ENCODE measurements around the gene ARFGAP1.
"Not testable (repeated sequence)": the region's sequence is repeated elsewhere in the genome, so short reads cannot be mapped to it uniquely, and the experiment has no call there.

ARFGAP1 gene

GRCh38 chr20:63323357-63323981 is 50.9 kb downstream of the ARFGAP1 start:
- DNase-seq = no peak

GRCh38 chr20:63325021-63325471 is 52.4 kb downstream of the ARFGAP1 start:
- DNase-seq = no peak

DNA sequence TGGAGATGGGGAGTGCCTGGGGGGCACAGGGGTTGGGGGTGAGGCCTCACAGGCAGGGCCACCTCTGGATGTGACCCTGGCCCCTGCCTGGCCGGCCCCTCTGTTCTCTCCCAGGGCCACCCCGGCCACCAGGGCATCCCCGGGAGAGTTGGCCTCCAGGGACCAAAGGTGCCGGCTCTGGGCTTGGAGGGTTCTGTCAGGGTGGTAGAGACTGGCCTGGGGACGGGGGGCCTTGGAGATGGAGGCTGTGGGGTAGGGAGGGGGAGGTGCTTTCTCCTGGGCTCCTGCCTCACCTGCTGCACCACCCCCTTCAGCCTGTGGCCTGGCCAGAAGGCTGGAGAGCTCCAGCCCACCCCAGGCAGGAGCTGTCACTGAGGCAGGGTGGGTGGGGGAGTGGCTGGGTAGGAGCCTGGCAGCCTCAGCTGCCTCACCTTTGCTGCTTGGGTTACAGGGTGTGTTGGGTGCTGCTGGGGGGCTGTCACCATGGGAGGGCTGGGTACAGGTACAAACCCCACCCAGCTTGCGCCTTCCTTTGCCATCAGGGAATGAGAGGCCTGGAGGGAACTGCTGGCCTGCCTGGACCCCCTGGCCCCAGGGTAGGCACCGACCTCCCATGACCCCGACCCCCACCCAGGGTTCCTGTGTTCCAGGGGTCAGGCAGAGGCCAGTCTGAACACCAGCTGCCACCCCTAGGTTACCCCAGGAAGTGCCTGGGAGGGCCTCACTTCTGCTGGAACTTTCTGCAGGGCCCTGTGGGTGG is 53.1 kb downstream of the ARFGAP1 start:
- no peak for DNase-seq

DNA sequence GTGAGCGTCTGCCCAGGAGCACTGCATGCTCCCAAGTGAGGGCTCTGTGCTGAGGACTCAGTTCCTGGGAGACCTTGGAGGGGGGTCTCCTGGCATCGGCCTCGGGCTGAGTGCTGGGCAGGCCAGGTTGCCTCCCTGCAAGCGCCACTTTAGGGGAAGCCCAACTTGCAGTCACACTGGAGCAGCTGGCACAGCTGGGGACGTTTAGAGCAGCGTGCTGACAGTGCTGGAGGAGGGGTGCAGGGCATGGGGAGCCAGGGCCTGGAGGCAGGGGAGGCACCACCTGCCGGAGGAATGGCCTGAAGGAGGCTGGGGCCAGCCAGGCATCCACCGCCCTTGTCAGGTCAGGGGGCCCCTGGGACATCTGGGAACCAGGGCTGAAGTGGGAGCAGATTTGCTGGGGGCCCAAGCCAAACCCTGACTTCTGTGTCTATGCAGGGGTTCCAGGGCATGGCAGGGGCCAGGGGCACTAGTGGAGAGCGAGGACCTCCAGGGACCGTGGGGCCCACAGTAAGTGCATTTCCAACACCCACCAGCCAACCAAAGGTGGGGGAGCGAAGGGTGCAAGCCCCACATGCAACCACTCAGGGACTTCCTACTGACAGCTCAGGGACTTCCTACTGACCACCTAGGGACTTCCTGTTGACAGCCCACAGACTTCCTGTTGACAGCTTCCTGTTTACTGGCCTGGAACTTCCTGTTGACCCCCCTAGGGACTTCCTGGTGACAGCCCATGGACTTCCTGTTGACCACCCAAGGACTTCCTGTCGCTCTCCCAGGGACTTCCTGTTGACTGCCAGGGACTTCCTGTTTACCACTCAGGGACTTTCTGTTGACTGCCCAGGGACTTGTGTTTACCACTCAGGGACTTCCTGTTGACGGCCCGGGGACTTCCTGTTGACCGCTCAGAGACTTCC is 54.0 kb downstream of the ARFGAP1 start:
- no peak for DNase-seq

- DNase-seq = no peak
These were observed 54.7 kb downstream of the ARFGAP1 start for GRCh38 chr20:63327231-63327745.

DNA sequence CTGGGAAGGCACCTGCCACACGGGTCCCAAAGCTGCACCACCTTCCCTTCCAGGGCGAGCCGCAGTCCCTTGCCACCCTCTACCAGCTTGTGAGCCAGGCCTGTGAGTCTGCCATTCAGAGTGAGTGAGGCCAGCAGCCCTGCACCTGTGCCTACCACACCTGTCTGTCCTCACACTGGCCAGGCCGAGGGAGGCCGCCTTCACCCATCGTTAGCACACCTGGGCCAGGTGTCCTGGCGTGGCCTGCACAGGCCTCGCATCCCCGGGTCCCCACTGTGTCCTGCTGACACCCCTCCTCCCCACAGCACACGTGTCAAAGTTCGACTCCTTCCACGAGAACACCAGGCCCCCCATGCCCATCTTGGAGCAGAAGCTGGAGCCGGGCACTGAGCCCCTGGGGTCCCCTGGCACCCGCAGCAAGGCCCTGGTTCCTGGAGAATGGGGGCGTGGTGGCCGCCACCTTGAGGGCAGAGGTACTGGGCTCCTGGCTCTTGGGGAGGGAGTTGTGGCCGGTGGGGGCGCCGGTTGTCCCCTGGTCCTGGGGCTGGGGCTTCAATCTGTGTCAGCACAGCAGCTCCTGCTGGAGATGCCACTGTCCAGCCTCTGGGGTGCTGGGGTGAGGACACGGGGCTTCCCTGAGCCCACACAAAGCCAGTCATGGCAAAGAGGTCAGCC is 55.5 kb downstream of the ARFGAP1 start:
- no peak for DNase-seq

- DNase-seq = no peak
These were observed 56.2 kb downstream of the ARFGAP1 start for GRCh38 chr20:63328718-63329275.

DNA sequence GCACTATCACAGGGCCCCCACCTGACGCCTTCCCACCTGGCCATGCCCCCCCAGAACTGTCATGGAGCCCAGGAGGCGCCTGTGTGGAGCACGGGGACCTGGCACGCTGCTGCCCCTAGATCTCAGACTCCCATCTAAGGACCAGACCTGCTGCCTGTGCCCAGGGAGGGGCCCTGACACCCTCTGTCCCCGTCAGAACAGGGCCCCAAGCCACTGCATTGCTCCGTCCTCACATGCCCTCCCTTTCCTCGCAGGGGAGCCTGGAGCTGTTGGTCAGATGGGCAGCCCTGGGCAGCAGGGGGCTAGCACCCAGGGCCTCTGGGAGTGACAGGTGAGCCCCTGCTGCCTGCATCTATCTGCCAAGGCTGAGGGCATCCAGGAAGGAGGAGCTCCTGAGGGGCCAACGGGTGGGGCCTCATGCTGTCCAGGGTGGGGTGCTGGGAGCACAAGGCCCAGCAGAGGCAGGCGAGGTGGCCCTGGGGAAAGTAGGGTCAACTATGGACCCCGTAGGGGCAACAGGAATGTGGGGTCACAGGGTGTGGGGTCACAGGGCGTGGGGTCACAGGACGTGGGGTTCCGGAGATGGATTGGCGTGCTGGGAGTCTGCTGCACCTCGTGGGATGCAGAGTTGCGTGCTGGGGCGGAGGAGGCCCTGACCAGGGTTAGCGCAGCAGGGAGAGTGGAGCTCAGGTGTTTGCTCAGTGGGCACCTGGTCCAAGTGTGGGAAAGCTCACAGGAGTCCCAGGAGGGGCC is 56.9 kb downstream of the ARFGAP1 start:
- DNase-seq = no peak

GRCh38 chr20:63330084-63330760 is 57.6 kb downstream of the ARFGAP1 start:
- DNase-seq = no peak

DNA sequence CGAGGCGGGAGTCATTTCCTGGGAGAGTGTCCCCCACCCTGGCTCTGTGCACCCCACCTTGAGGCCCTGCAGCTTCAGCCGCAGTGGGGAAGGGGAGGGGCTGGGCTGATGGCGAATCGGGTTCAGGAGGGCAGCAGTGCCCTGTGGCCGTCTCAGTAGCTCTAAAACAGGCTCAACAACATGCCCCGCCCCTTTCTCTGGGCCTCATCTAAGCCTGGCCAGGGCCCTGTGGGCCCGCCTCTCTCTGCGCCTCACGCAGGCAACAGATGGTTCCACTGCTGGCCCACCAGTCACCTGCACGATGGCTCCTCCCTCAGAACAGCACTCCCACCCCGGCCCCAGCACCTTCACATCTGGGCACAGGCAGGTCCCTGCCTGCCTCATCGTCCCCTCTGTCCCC is 58.3 kb downstream of the ARFGAP1 start:
- DNase-seq = no peak

DNA sequence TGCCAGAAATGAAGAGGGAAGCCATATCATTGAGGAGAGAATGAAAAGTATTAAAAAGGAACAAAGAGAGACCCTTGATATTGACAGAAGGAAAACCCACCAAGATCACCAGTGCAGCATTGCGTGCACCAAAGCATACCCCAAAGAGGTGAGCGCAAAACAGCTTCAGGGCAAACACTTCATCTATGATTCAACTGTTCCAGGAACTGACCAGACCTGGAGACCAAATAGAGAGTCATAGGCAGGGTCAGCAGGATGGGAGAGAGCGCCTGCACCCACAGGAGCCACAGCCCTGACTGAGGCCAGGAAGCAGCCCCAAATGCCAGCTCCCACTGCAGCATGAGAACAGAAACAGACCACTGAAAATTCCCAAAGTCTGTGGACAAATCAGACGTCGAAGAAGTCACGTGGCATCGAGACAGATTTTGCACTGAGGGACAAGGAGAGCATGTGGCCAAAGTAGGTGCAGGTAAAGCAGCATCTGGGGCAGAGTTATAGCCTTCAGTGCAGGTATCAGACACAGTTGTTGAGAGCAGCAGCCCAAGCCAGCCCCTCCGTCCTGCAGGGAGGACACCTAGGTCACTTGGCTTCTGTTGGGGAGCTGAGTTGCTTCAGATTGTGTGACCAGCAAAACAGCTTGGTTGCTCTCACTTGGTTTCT is 59.3 kb downstream of the ARFGAP1 start:
- no peak for DNase-seq

- no peak for DNase-seq
These were observed 60.1 kb downstream of the ARFGAP1 start for GRCh38 chr20:63332488-63333240.

DNA sequence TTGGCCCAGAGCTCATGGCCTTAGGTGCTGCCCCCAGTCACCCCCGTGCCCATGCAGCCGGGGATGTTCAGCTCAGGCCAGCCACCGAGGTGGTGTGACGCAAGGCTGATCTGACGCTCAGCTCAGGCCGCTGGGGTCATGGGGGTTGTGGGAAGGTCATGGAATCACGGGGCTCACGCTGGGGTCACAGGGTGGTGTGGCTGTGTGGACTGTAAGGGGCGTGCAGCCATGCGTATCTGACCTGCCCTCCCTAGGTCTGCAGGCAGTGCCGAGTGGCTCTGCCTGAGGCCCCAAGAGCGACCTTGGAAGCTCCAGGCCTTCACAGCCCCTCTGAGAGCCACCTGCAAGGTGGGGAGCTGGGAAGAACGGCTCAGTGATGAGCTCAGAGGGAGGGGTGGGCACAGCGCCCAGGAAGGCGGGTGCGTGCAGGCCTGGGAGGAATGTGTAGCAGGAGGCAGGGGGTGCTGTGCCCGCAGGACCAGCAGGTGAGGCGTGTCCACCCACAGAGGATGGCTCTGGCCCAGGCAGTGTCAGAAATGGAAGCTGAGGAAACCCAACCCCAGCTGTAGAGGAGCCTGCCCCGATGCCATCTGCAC is 60.7 kb downstream of the ARFGAP1 start:
- DNase-seq = no peak

- DNase-seq = no peak
These were observed 61.7 kb downstream of the ARFGAP1 start for GRCh38 chr20:63334356-63334755.

GRCh38 chr20:63335060-63335459 is 62.4 kb downstream of the ARFGAP1 start:
- not testable (repeated sequence) for DNase-seq

- no peak for DNase-seq
These were observed 63.1 kb downstream of the ARFGAP1 start for GRCh38 chr20:63335711-63336110.

- DNase-seq = no peak
These were observed 63.7 kb downstream of the ARFGAP1 start for GRCh38 chr20:63336232-63336752.

GRCh38 chr20:63337786-63338420 is 65.3 kb downstream of the ARFGAP1 start:
- no peak for DNase-seq

Data from AML-193 (cell line).